ENCODE data around the gene KRT32.

DNA sequence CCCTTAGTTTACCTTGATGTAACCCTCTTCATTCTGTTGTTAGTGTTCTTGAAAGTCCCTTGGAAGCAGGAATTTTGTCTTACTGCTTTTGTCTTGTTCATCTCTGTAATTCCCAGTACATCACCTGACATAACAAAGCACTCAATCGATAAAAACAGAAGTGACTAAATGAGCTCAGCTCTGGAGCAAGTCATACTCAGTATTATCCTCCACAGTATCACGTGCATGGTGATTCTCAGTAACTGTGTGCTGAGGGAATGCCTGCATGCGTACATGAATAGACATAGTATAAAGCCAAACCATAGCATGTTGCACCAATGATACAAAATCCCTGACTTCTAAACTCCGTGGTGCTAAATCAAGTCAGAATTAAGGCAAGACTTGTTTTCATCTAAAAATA is 33.6 kb downstream of the KRT32 start:
- no peak for TF ChIP-seq POLR2AphosphoS5 (IDR thresholded peaks at IDR 0.05; ENCODE audit: low read depth, low read length)
- no peak for TF ChIP-seq POLR2A (IDR thresholded peaks at IDR 0.05; ENCODE audit: low read depth, low read length)
- no peak for TF ChIP-seq TAF1 (IDR thresholded peaks at IDR 0.05; ENCODE audit: low read depth, low read length)
- no peak for TF ChIP-seq PAX5 (IDR thresholded peaks at IDR 0.05; ENCODE audit: insufficient read depth, low read length, severe bottlenecking)
- no peak for TF ChIP-seq SPI1 (IDR thresholded peaks at IDR 0.05; ENCODE audit: low read depth, low read length)

All from GM12891 (cell line).